Measurements from ENCODE around the gene ZP1. TPM values are rescaled to one million over a fixed set of nuclear protein-coding genes. Genes with fewer than 3 reads are reported as not detected.

The ZP1 gene
- total RNA-seq, 1 experiment from 2014 or later: not detected

GRCh38 chr11:60878245-60879101, 11.1 kb downstream of the ZP1 start:
- intact Hi-C loops (cut with micrococcal nuclease; ENCODE audit: unreplicated experiment): no loop called here

DNA sequence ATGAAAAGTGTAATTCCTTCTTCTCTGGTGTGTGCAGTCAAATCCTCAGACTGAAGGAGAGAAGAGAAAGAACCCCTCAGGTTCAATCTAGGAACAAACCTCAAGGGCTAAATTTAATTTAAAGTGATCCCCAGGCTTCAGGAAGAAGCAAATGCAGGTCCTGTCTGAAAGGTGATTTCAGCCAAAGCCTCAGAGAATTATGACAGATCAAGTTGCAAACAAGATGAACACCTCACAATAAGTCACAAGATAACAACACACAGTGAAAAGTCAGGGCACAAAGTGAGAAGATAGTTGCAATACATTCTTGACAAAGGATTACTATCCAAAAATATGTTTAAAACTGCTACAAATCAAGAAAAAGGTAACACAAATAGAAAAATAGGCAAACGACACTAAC, 11.8 kb downstream of the ZP1 start:
- no peaks in the 10 kb centered on the region for H3K27me3 Mint-ChIP-seq (ENCODE audit: insufficient read depth, unreplicated experiment)
- no peaks in the 10 kb centered on the region for H3K9me3 Mint-ChIP-seq (ENCODE audit: unreplicated experiment)
- no peaks in the 10 kb centered on the region for H3K9me3 ChIP-seq
- intact Hi-C loops (cut with micrococcal nuclease; ENCODE audit: unreplicated experiment): no loop called here
- no TSS peak for BruUV-seq (replicated peaks)
- H3K4me3 ChIP-seq (ENCODE audit: low read depth, low read length): no peak overlapping the region
- no peaks in the 10 kb centered on the region for H3K27me3 ChIP-seq (replicated peaks; ENCODE audit: control insufficient read depth, insufficient read depth, low read length)
- H3K36me3 Mint-ChIP-seq (ENCODE audit: insufficient read depth, unreplicated experiment): no peaks in the 10 kb centered on the region
- CTCF ChIA-PET: no interaction called here
- no peak for DNase-seq
- no peak overlapping the region for H3K27ac Mint-ChIP-seq (ENCODE audit: unreplicated experiment)
- no peaks in the 10 kb centered on the region for H3K36me3 ChIP-seq (ENCODE audit: control insufficient read depth, insufficient read depth, low read length)
- H3K4me1 ChIP-seq: no peaks in the 10 kb centered on the region
- H3K4me1 Mint-ChIP-seq (ENCODE audit: low read depth, unreplicated experiment): no peaks in the 10 kb centered on the region
- POLR2A ChIA-PET: no interaction called here
- no peak overlapping the region for H3K4me3 Mint-ChIP-seq (ENCODE audit: unreplicated experiment)
- TF ChIP-seq CTCF (IDR thresholded peaks at IDR 0.05; ENCODE audit: insufficient read depth in 1 of 2, low read depth in 1 of 2, low read length in 1 of 2, severe bottlenecking in 1 of 2, unreplicated experiment in 1 of 2): no peak

More at GRCh38 chr11:60878245-60879101, 11.1 kb downstream of the ZP1 start:
- Histone ChIP-seq H3K36me3 (ENCODE audit: control insufficient read depth, insufficient read depth, low read length) (no peaks in the 10 kb centered on the region), H3K4me1 (no peaks in the 10 kb centered on the region), H3K4me3 (ENCODE audit: low read depth, low read length) (no peak overlapping the region), H3K9me3 (no peaks in the 10 kb centered on the region), H3K27me3 (replicated peaks; ENCODE audit: control insufficient read depth, insufficient read depth, low read length) (no peaks in the 10 kb centered on the region)
- no peak for TF ChIP-seq CTCF (IDR thresholded peaks at IDR 0.05; ENCODE audit: insufficient read depth in 1 of 2, low read depth in 1 of 2, low read length in 1 of 2, severe bottlenecking in 1 of 2, unreplicated experiment in 1 of 2)
- Mint-ChIP-seq H3K36me3 (ENCODE audit: insufficient read depth, unreplicated experiment) (no peaks in the 10 kb centered on the region), H3K27ac (ENCODE audit: unreplicated experiment) (no peak overlapping the region), H3K4me1 (ENCODE audit: low read depth, unreplicated experiment) (no peaks in the 10 kb centered on the region), H3K9me3 (ENCODE audit: unreplicated experiment) (no peaks in the 10 kb centered on the region), H3K27me3 (ENCODE audit: insufficient read depth, unreplicated experiment) (no peaks in the 10 kb centered on the region), H3K4me3 (ENCODE audit: unreplicated experiment) (no peak overlapping the region)
- CTCF ChIA-PET: no interaction called here
- no TSS peak for BruUV-seq (replicated peaks)
- POLR2A ChIA-PET: no interaction called here
- no peak for DNase-seq

DNA sequence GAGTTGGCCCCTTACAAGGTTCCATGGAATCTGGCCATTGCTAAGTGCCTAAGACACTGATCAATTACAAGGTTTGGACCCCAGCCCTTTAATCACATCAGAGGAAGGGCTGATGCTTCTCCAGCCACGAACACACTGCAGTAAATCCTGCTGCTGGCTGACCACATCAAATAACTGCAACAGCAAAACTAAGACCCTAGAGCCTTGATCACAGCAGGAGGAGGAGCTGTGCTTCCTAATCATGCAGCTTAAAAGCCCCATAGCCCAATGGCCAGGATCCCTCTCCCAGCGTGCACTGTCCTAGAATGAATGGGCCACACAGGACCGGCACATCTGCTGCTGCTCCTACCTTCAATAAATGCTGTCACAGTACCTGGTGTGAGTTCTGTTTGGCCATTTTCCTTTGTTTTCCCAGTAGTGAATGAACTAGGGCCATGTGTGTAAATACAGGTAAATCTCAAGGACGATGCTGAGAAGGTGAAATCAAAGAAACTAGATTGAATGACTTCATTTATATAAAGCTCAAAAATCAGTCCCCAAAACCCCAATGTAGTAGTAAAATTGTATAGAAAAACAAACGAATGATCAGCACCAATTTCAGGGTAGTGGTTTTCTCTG, 12.7 kb downstream of the ZP1 start:
- no peaks in the 10 kb centered on the region for H3K9me3 Mint-ChIP-seq (ENCODE audit: unreplicated experiment)
- H3K4me1 Mint-ChIP-seq (ENCODE audit: low read depth, unreplicated experiment): no peaks in the 10 kb centered on the region
- no peaks in the 10 kb centered on the region for H3K9me3 ChIP-seq
- H3K4me3 ChIP-seq (ENCODE audit: low read depth, low read length): no peak overlapping the region
- no peak overlapping the region for H3K27ac Mint-ChIP-seq (ENCODE audit: unreplicated experiment)
- no peaks in the 10 kb centered on the region for H3K27me3 ChIP-seq (replicated peaks; ENCODE audit: control insufficient read depth, insufficient read depth, low read length)
- no peak for DNase-seq
- H3K36me3 ChIP-seq (ENCODE audit: control insufficient read depth, insufficient read depth, low read length): no peaks in the 10 kb centered on the region
- no peaks in the 10 kb centered on the region for H3K4me1 ChIP-seq
- H3K36me3 Mint-ChIP-seq (ENCODE audit: insufficient read depth, unreplicated experiment): no peaks in the 10 kb centered on the region
- intact Hi-C loops (cut with micrococcal nuclease; ENCODE audit: unreplicated experiment): no loop called here
- POLR2A ChIA-PET: no interaction called here
- no peak for TF ChIP-seq CTCF (IDR thresholded peaks at IDR 0.05; ENCODE audit: insufficient read depth in 1 of 2, low read depth in 1 of 2, low read length in 1 of 2, severe bottlenecking in 1 of 2, unreplicated experiment in 1 of 2)
- no TSS peak for BruUV-seq (replicated peaks)
- H3K27me3 Mint-ChIP-seq (ENCODE audit: insufficient read depth, unreplicated experiment): no peaks in the 10 kb centered on the region
- H3K4me3 Mint-ChIP-seq (ENCODE audit: unreplicated experiment): no peak overlapping the region
- CTCF ChIA-PET: interaction anchor here (0.7 kb wide), 1 partner anchor 19 kb away, joined by 3 read pairs; no protein-coding TSS in a partner anchor
